UCSD-AML1 (cell line): ENCODE measurements around the gene DUSP1.

Experiments used
- DNase-seq: peaks from one replicate; lab custom pipeline; 2025; ENCODE audit not compliant: unreplicated experiment; lab: John Stamatoyannopoulos, UW

DUSP1 gene

GRCh38 chr5:172726966-172727365 is 44.0 kb downstream of the DUSP1 start:
- DNase-seq: no peak

GRCh38 chr5:172725785-172726184 is 45.2 kb downstream of the DUSP1 start:
- no peak for DNase-seq

DNA sequence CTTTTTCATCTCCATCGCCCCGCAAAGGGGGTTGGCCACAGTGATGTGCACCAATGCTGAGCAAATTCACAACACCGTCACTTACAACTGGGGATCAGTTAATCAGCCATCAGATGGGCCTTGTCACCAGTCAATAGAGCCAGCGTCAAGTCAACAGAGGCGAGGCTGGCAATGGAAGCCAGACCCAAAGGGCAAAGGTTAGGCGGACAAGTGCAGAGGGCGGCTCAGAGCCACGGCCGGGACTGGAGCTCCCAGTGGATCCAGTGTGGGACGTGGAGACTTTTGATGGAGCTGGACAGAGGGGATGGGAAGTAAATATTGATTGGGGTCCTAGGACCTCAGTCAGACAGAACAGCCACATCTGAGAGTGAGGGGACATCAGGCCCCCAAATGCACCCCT is 45.7 kb downstream of the DUSP1 start:
- no peak for DNase-seq

DNA sequence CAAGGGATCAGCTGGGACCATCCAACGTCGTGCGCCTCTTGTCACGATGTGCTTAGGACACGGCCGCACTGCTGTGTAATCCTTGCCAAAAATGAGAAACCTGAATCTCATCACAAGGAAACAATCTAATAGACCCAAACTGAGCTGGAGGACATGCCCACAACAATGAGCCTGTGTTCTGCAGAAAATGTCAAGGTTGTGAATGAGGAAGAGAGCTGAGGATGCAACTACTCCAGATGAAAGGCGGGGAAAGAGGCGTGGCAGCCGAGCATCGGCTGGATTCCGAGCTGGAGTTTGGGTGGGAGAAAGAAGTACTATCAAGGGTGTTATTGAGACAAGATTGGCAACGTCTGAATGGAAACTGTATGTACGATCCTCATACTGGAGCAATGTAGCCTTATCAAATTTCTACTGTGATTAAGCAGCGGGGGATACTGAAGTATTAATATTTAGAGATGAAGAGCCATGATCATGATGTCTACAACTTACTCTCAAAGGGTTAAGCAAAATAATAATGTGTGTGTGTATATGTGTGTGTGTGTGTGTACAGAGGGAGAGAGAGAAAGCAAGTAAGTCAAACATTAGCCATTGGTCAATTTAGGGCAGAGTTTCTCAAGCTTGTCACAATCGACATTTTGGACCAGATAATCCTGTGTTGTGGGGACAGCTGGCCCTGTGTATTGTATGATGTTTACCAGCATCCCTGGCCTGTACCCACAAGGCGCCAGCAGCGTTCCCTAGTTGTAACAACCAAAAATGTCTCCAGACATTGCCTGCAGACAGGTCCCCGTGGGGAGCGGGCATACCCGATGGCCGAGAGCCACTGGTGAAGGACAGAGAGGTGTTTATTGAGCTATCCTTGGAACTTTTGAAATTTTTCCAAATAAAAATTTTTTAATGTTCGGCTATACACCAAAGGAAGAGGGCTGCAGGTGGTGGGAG is 46.5 kb downstream of the DUSP1 start:
- no peak for DNase-seq

GRCh38 chr5:172723508-172723907 is 47.5 kb downstream of the DUSP1 start:
- no peak for DNase-seq

- DNase-seq: no peak
These were observed 48.6 kb downstream of the DUSP1 start for GRCh38 chr5:172722327-172722815.

DNA sequence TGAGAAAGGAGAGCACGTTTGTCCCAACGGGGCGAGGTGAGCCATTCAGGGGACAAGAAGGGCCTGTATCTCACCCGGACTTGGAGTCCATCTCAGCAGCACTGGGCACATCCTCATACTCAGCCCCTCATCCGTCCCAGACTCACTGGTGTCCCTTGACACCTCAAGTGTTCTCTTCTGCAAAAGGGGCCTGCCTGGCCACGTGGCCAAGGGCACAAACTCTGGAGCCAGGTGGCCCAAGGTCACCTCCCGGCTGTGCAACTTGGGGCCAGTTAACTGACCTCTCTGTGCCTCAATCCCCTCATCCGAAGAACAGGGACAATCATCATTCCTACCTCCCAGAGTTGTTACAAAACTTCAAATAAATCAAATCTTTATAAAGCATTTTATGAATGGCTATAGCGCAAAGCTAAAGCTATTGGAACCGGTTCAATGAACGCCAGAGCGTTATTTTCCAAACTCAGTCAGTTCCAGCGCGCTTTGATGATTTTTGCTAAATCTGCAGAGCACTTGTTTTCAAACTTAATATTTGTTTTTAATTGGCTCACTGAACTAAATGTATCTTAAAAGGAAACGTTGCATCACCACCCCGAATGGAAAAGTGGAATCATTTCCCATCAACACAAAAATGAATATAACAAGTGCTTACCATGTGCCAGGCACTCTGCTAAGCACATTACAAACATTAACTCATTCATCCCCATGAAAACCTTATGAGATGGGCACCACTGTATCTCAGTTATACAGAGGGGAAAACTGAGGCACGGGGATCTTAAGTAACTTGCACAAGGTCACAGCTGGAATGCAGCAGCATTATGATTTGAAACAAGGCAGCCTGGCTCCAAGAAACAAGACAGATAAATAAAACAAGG is 49.3 kb downstream of the DUSP1 start:
- no peak for DNase-seq

GRCh38 chr5:172720655-172721054 is 50.3 kb downstream of the DUSP1 start:
- no peak for DNase-seq

- DNase-seq: no peak
These were observed 51.8 kb downstream of the DUSP1 start for GRCh38 chr5:172719211-172719610.

- DNase-seq: no peak
These were observed 52.4 kb downstream of the DUSP1 start for GRCh38 chr5:172718527-172719114.
